Thoracic aorta endothelial cell (primary cell): ENCODE results near the gene MEF2C. TPM values are rescaled to one million over a fixed set of nuclear protein-coding genes. Genes with fewer than 3 reads are reported as not detected.

Experiments
- small RNA-seq: library from RNA; depleted of rRNA; stranded (forward); fragments of <200 nt; gene quantifications from one replicate; pipeline ENCODE3, GENCODE V24; 2012
- total RNA-seq: library from RNA; depleted of rRNA; stranded (reverse); fragments of >200 nt; gene quantifications from 2 replicates; pipeline ENCODE4 v1.2.3, GENCODE V29; 2012

The MEF2C gene
- total RNA-seq, result 48.9 and 63.5 TPM in 2 replicates

DNA sequence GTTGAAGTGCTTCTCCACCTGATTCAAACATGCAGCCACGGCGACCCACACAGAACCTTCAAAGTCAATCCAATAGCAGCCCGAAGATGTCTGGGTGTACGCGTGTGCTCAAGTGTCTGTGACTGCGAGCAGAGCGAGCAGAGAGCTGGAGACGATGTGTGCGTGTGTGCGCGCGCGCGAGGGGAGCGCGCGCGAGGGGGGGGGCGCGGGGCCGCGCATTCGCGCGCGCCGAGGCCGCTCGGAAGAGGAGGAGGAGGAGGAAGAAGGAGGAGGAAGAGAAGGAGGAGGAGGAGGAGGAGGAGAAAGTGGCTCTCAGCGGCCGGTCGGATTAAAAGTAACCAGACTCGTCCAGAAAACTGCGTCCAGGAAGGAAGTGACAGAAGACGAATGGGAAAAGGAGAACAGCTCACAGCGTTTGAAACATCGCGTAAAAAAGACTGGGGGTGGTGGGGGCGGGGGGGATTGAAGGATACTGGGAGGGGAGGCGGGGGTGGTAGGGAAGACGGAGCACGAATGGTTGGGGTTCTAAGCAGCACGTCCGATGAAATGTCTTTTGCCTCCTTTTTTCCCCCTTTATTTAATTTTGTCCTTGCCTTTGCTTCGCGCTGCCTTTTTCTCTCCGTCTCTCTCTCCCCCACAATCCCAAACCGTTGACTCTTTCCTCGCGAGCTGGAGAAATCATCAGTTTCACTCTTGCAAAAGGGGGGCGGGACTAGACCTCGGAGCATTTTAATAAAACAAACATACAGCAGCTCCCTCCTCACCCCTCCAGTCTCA is at the start of gene MEF2C:
Gene MEF2C (minus strand): TSS at position 126 of the 777 bp plus-strand sequence. CDS start 59,396 bp downstream, outside the sequence.

Small RNAs within 50 kb of the gene (small RNA-seq; reads per million reads assigned to genes)
- gene AC008525.2, result not detected
